ENCODE data around the gene C19orf53.

C19orf53 gene

DNA sequence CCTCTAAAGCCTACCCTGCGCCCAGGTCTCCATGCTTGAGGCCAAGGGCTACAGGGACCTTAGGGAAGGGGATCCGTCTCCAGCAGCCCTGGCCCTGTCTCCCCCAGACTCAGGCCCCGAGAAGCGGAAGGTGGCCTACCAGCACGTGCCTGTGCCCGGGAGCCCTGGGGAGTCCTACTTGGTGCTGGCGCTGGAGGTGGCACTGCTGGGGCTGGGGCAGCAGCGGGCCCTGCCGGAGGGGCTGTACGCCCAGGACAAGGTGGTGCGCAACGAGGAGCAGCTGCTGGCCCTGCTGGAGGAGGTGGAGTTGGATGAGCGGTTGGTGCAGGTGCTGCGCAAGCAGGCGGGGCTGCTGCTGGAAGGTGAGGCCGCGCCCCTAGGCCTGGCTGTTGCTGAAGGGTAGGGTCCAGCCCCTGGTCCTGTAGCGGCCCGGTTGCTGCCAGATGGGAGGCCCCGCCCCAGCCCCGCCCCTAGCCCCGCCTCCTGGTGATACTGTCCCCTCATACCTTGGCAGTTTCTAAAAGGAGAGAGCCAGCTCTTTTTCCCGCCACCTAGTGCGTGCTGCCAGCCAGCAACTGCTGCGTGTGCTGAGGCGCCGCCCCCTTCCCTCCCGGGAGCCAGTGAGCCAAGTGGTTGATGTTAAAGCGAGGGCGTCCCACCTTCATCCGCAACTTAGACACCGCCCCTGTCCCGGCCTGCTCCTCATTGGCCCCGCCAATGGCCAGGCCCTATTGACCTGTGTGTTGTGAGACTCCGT is 43.5 kb downstream of the C19orf53 start:
- no peak for DNase-seq (ENCODE audit: low read depth)
- TF ChIP-seq, protein P1, sequence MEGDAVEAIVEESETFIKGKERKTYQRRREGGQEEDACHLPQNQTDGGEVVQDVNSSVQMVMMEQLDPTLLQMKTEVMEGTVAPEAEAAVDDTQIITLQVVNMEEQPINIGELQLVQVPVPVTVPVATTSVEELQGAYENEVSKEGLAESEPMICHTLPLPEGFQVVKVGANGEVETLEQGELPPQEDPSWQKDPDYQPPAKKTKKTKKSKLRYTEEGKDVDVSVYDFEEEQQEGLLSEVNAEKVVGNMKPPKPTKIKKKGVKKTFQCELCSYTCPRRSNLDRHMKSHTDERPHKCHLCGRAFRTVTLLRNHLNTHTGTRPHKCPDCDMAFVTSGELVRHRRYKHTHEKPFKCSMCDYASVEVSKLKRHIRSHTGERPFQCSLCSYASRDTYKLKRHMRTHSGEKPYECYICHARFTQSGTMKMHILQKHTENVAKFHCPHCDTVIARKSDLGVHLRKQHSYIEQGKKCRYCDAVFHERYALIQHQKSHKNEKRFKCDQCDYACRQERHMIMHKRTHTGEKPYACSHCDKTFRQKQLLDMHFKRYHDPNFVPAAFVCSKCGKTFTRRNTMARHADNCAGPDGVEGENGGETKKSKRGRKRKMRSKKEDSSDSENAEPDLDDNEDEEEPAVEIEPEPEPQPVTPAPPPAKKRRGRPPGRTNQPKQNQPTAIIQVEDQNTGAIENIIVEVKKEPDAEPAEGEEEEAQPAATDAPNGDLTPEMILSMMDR (IDR thresholded peaks at IDR 0.05; ENCODE audit: control insufficient read depth, extremely low read depth, insufficient read depth): no peak
- H3K4me3 ChIP-seq (ENCODE audit: low read depth, low read length): no peak overlapping the region

DNA sequence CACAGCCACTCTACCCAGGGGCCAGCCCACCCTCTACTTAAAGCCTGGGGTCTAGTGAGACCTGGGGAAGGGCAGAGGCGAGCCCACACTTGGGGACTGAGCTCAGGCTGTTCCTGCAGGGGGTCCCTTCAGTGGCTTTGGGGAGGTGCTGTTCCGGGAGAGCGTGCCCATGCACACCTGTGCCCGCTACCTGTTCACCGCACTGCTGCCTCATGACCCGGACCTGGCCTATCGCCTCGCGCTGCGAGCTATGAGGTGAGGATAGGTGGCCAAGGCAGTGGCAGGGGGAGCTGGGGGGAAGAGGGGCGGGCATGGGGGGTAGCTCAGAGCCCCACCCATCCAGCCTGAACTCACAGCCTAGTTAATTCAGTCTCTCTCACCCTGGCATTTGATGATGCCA is 45.0 kb downstream of the C19orf53 start:
- H3K4me3 ChIP-seq (ENCODE audit: low read depth, low read length): no peak overlapping the region
- TF ChIP-seq, protein P1 (IDR thresholded peaks at IDR 0.05; ENCODE audit: control insufficient read depth, extremely low read depth, insufficient read depth): no peak
- DNase-seq (ENCODE audit: low read depth): no peak

DNA sequence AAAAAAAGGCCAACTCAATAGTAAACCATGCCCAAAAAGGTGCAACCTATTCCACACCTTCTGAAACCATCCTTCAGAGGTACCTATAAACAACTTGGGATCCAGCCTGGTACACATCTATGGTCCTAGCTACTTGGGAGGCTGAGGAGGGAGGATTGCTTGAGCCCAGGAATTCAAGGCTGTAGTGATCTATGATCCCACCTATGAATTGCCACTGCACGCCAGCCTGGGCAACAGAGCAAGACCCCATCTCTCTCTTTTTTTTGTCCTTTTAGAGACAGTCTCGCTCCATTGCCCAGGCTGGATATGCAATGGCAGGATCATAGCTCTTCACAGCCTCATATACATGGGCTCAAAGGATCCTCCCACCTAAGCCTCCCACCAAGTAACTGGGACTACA is 47.0 kb downstream of the C19orf53 start:
- H3K4me3 ChIP-seq (ENCODE audit: low read depth, low read length): no peak overlapping the region
- TF ChIP-seq, protein P1 (IDR thresholded peaks at IDR 0.05; ENCODE audit: control insufficient read depth, extremely low read depth, insufficient read depth): no peak
- no peak for DNase-seq (ENCODE audit: low read depth)

DNA sequence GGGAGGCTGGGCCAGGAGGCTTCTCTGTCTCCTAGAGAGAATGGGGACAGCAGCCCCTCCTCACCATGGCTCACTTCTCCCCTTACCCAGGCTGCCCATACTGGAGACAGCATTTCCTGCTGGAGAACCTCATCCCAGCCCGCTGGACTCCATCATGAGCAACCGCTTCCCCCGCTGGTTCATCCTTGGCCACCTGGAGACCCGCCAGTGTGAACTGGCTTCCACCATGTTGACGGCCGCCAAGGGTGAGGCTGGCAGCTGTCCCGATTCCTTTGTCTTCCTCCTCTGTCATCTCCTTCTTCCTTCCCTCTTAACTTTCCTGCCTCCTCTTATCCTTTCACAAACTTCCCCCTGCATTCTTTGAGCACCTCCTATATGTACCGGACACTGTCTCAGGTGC is 49.0 kb downstream of the C19orf53 start:
- TF ChIP-seq, protein P1 (IDR thresholded peaks at IDR 0.05; ENCODE audit: control insufficient read depth, extremely low read depth, insufficient read depth): no peak
- no peak overlapping the region for H3K4me3 ChIP-seq (ENCODE audit: low read depth, low read length)
- DNase-seq (ENCODE audit: low read depth): no peak

DNA sequence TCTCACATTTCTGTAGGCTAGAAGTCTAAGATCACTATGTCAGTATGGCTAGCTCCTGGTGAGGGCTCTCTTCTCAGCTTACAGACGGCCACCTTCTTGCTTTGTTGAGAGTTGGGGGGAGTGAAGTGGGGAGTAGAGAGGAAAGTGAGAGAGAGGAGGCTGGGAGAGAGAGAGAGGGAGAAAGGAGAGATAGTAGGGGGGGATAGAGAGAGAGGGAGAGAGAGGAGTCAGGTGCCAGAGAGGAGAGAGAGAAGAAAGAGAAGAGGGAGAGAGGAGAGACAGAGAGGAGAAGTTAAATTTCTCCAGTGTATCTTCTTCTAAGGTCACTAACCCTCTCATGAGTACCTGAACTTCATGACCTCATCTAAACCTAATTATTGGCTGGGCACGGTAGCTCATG is 49.6 kb downstream of the C19orf53 start:
- TF ChIP-seq, protein P1 (IDR thresholded peaks at IDR 0.05; ENCODE audit: control insufficient read depth, extremely low read depth, insufficient read depth): no peak
- DNase-seq (ENCODE audit: low read depth): no peak
- H3K4me3 ChIP-seq (ENCODE audit: low read depth, low read length): no peak overlapping the region

DNA sequence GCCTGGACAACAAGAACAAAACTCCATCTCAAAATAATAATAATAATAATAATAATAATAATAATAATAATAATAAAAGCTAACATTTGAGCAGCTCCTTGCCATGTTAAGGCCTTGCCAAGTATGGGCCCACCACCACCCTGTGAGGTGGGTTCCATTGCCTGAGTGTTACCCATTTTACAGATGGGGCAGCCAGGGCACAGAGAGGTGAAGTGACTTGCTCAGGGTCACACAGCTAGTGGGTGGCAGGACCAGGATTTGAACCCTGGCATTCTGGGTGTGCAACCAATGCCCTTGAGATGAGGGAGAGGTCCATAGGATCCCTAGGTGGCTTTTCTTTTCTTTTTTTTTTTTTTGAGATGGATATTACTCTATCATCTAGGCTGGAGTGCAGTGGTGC is 50.4 kb downstream of the C19orf53 start:
- no peak for DNase-seq (ENCODE audit: low read depth)
- TF ChIP-seq, protein P1 (IDR thresholded peaks at IDR 0.05; ENCODE audit: control insufficient read depth, extremely low read depth, insufficient read depth): no peak
- H3K4me3 ChIP-seq (ENCODE audit: low read depth, low read length): no peak overlapping the region

Data from LNCaP clone FGC (cell line).